ENCODE data around the gene SYNJ2BP. TPM values are rescaled to one million over a fixed set of nuclear protein-coding genes. Genes with fewer than 3 reads are reported as not detected.
A peak's percentile ranks its signal among the peaks of the same experiment; 100 is the strongest.
"Not testable (repeated sequence)": the region's sequence is repeated elsewhere in the genome, so short reads cannot be mapped to it uniquely, and the experiment has no call there.

The SYNJ2BP gene
- polyA plus RNA-seq (ENCODE audit: insufficient read length in 12 of 12): 10 to 100 TPM in 11 of 12 donors, not detected in 1; 24.1 to 39.1 (median 29.1) TPM
- long read RNA-seq, donor 1, full-length matches to known transcripts: 10 of 10 reads
- long read RNA-seq, donor 1, partial matches to known transcripts: 0 of 10 reads
- long read RNA-seq, donor 1, other reads (novel, unspliced or antisense): 0 of 10 reads
- long read RNA-seq, donor 2, full-length matches to known transcripts: 10 of 10 reads
- long read RNA-seq, donor 2, partial matches to known transcripts: 0 of 10 reads
- long read RNA-seq, donor 2, other reads (novel, unspliced or antisense): 0 of 10 reads
- long read RNA-seq, donor 3, full-length matches to known transcripts: 4 of 4 reads
- long read RNA-seq, donor 3, partial matches to known transcripts: 0 of 4 reads
- long read RNA-seq, donor 3, other reads (novel, unspliced or antisense): 0 of 4 reads
- long read RNA-seq, donor 4, full-length matches to known transcripts: 3 of 3 reads
- long read RNA-seq, donor 4, partial matches to known transcripts: 0 of 3 reads
- long read RNA-seq, donor 4, other reads (novel, unspliced or antisense): 0 of 3 reads
- long read RNA-seq, donor 5, full-length matches to known transcripts: 16 of 16 reads
- long read RNA-seq, donor 5, partial matches to known transcripts: 0 of 16 reads
- long read RNA-seq, donor 5, other reads (novel, unspliced or antisense): 0 of 16 reads
- long read RNA-seq, donor 6, full-length matches to known transcripts: 9 of 9 reads
- long read RNA-seq, donor 6, partial matches to known transcripts: 0 of 9 reads
- long read RNA-seq, donor 6, other reads (novel, unspliced or antisense): 0 of 9 reads
- long read RNA-seq, donor 7, full-length matches to known transcripts: 3 of 3 reads
- long read RNA-seq, donor 7, partial matches to known transcripts: 0 of 3 reads
- long read RNA-seq, donor 7, other reads (novel, unspliced or antisense): 0 of 3 reads
- long read RNA-seq, donor 8, full-length matches to known transcripts: 6 of 6 reads
- long read RNA-seq, donor 8, partial matches to known transcripts: 0 of 6 reads
- long read RNA-seq, donor 8, other reads (novel, unspliced or antisense): 0 of 6 reads
- long read RNA-seq, donor 9, full-length matches to known transcripts: 3 of 3 reads
- long read RNA-seq, donor 9, partial matches to known transcripts: 0 of 3 reads
- long read RNA-seq, donor 9, other reads (novel, unspliced or antisense): 0 of 3 reads
- long read RNA-seq, donor 10, full-length matches to known transcripts: 15 of 15 reads
- long read RNA-seq, donor 10, partial matches to known transcripts: 0 of 15 reads
- long read RNA-seq, donor 10, other reads (novel, unspliced or antisense): 0 of 15 reads
- long read RNA-seq, donor 11, full-length matches to known transcripts: 17 of 17 reads
- long read RNA-seq, donor 11, partial matches to known transcripts: 0 of 17 reads
- long read RNA-seq, donor 11, other reads (novel, unspliced or antisense): 0 of 17 reads

GRCh38 chr14:70416725-70417349 is at the start of gene SYNJ2BP:
TSS of gene SYNJ2BP (minus strand) at chr14:70417090. CDS start at chr14:70416963, 127 bp downstream.
- DNase-seq: peak; percentile 66

GRCh38 chr14:70454731-70455130 is 37.8 kb upstream of the SYNJ2BP start:
- no peak for DNase-seq

GRCh38 chr14:70451874-70452273 is 35.0 kb upstream of the SYNJ2BP start, which contains the start of gene ADAM21:
TSS of gene ADAM21 (plus strand) at chr14:70452174. CDS start at chr14:70457500, 5,326 bp downstream.
- no peak for DNase-seq

GRCh38 chr14:70448633-70449340 is 31.9 kb upstream of the SYNJ2BP start:
- no peak for DNase-seq

- no peak for DNase-seq
Observed at GRCh38 chr14:70442750-70443149, 25.9 kb upstream of the SYNJ2BP start.

- DNase-seq: no peak
Observed at GRCh38 chr14:70441641-70442040, 24.8 kb upstream of the SYNJ2BP start.

- no peak for DNase-seq
Observed at GRCh38 chr14:70436867-70437266, 20.0 kb upstream of the SYNJ2BP start.

- DNase-seq: not testable (repeated sequence)
Observed at GRCh38 chr14:70426555-70426954, 9.7 kb upstream of the SYNJ2BP start.

- DNase-seq: no peak
Observed at GRCh38 chr14:70425354-70425753, 8.5 kb upstream of the SYNJ2BP start.

GRCh38 chr14:70422538-70422937 is 5.6 kb upstream of the SYNJ2BP start:
- DNase-seq: peak; percentile 1

GRCh38 chr14:70419270-70419931 is 2.5 kb upstream of the SYNJ2BP start:
- DNase-seq: not testable (repeated sequence)

- peak; percentile 17 for DNase-seq
Observed at GRCh38 chr14:70416338-70416724, 559 bp downstream of the SYNJ2BP start.

GRCh38 chr14:70415788-70416187 is 1.1 kb downstream of the SYNJ2BP start:
- DNase-seq: no peak

- no peak for DNase-seq
Observed at GRCh38 chr14:70407621-70408020, 9.3 kb downstream of the SYNJ2BP start.

- DNase-seq: not testable (repeated sequence)
Observed at GRCh38 chr14:70406216-70406615, 10.7 kb downstream of the SYNJ2BP start.

- not testable (repeated sequence) for DNase-seq
Observed at GRCh38 chr14:70403335-70403734, 13.6 kb downstream of the SYNJ2BP start.

GRCh38 chr14:70401643-70402042 is 15.2 kb downstream of the SYNJ2BP start:
- DNase-seq: no peak

GRCh38 chr14:70398706-70399431 is 18.0 kb downstream of the SYNJ2BP start:
- no peak for DNase-seq

GRCh38 chr14:70398280-70398679 is 18.6 kb downstream of the SYNJ2BP start:
- DNase-seq: no peak

Measured in muscle of arm (tissue), 14 donors.